IPS-11a (cell line): ENCODE data around the gene PTPRM.
"Not testable (repeated sequence)": the region's sequence is repeated elsewhere in the genome, so short reads cannot be mapped to it uniquely, and the experiment has no call there.

Experiments
- H3K4me3 ChIP-seq: one replicate; pipeline ENCODE4 v1.5.1; 2013; ENCODE audit warnings: low read depth, low read length, control low read depth

Gene PTPRM

DNA sequence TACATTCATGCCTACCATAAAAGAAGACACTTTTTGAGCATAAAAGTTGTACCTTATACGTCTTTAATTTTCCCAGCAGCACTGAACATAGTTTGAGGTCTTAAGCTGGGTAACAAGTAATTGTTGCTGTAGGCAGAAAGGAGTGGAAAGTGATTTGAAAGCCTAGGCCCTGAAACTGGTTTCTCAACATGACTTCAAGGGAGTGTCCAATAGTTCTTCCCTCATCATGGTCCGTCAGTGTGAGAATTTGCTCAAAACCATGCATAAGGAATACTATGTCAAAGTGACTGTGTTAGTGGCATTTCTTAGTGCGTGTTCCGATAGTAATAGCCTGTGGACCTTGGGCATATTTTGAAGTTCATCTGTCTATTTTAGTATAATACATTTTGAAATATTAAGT lies 463.1 kb downstream of the PTPRM start:
- H3K4me3 ChIP-seq: no peak overlapping the region

- H3K4me3 ChIP-seq: no peak overlapping the region
Observed at GRCh38 chr18:8031496-8031895, 464.4 kb downstream of the PTPRM start.

DNA sequence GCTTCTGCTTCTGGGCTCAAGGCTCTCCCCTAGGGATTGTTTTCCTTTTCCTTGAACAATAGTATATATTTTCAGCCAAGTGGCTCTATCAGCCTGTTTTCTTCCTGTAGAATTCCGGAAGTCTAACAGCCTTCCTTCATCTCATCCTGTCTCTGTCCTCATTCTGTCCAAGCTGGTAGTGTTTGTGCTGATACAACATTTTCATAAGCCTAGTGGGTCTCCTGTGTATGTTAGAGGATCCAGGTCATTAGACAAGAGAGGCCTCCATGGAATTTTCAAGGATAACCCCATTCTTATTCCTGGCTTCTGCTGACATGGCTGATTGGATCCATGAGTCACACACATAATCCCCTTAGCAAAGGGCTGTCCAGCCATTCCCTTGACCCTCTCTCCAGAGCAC lies 467.6 kb downstream of the PTPRM start:
- H3K4me3 ChIP-seq: no peak overlapping the region

- no peak overlapping the region for H3K4me3 ChIP-seq
Observed at GRCh38 chr18:8036551-8036950, 469.4 kb downstream of the PTPRM start.

- no peak overlapping the region for H3K4me3 ChIP-seq
Observed at GRCh38 chr18:8037296-8037695, 470.2 kb downstream of the PTPRM start.

- no peak overlapping the region for H3K4me3 ChIP-seq
Observed at GRCh38 chr18:8040021-8040420, 472.9 kb downstream of the PTPRM start.

- no peak overlapping the region for H3K4me3 ChIP-seq
Observed at GRCh38 chr18:8041526-8042111, 474.5 kb downstream of the PTPRM start.

GRCh38 chr18:8044004-8044403 lies 476.9 kb downstream of the PTPRM start:
- no peak overlapping the region for H3K4me3 ChIP-seq

DNA sequence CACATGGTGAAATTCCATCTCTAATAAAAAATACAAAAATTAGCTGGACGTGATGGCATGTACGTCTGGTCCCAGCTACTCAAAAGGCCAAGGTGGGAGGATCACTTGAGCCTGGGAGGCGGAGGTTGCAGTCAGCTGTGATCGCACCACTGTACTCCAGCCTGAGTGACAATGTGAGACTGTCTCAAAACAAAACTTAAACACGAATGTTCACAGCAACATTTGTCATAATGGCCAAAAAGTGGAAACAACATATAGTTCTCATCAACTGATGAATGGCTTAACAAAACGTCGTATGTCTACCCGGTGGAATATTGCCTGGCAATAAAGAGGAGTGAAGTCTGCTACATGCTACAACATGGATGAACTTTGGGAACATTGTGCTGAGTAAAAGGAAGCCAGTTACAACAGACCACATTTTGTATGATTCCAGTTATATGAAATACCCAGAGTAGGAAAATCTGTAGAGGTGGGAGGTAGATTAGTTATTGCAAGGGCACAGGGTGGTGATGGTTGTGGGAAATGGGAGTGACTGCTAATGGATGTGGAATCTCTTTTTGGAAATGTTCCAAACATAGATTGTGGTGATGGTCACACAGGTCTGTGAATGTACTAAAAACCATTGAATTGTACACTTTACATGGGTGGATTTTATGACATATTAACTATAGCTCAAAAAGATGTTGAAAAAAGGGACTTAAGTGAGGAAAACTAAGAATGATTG lies 478.2 kb downstream of the PTPRM start:
- H3K4me3 ChIP-seq: no peak overlapping the region

GRCh38 chr18:8045884-8046281 lies 478.8 kb downstream of the PTPRM start:
- H3K4me3 ChIP-seq: no peak overlapping the region

DNA sequence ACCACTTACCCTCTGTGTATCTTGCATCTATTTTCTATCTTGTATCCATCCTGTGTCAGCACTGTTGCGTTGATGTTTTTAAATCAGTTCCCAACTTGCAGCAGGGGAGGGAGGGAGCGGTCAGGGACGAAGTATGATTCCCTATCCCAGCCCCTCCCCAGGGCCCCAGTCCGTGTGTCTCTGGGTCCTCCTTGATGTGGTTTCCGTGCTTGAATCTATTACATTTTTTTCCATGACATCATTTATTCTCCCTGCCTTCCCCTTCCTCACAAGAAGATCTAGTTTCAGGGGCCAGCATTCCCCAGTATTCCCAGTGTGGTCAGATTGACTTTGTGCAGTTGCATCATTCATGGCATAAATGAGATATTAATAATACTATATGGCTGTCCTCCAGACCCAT lies 479.3 kb downstream of the PTPRM start:
- no peak overlapping the region for H3K4me3 ChIP-seq

DNA sequence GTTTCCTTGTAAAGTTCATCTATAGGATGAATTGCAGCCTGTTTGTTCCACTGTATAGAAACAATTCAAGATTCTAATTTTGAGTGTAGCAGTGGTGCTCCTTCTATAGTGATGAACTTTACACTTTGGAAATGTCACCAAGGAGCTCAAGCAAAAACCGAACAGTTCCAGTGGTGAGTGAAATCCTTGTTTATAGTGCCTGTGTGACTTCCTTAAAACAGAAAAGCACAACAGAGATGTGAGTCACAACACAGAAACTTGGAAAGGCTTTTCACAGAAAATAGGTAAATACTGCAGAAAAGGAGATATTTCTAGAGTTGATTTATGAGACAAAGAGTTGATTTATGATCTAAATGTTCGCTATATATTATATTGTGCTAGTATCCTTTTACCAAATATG lies 482.0 kb downstream of the PTPRM start:
- H3K4me3 ChIP-seq: no peak overlapping the region

- no peak overlapping the region for H3K4me3 ChIP-seq
Observed at GRCh38 chr18:8050616-8051329, 483.7 kb downstream of the PTPRM start.

- no peak overlapping the region for H3K4me3 ChIP-seq
Observed at GRCh38 chr18:8051453-8051852, 484.3 kb downstream of the PTPRM start.

- H3K4me3 ChIP-seq: no peak overlapping the region
Observed at GRCh38 chr18:8052237-8052701, 485.2 kb downstream of the PTPRM start.

GRCh38 chr18:8056723-8057122 lies 489.6 kb downstream of the PTPRM start:
- H3K4me3 ChIP-seq: no peak overlapping the region

DNA sequence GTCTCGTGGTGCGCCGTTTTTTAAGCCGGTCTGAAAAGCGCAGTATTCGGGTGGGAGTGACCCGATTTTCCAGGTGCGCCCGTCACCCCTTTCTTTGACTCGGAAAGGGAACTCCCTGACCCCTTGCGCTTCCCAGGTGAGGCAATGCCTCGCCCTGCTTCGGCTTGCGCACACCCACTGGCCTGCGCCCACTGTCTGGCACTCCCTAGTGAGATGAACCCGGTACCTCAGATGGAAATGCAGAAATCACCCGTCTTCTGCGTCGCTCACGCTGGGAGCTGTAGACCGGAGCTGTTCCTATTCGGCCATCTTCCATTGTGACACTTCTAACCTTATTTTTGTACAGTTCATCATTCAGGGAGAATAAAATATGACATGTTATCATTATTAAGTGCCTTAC lies 496.0 kb downstream of the PTPRM start:
- H3K4me3 ChIP-seq: not testable (repeated sequence)

DNA sequence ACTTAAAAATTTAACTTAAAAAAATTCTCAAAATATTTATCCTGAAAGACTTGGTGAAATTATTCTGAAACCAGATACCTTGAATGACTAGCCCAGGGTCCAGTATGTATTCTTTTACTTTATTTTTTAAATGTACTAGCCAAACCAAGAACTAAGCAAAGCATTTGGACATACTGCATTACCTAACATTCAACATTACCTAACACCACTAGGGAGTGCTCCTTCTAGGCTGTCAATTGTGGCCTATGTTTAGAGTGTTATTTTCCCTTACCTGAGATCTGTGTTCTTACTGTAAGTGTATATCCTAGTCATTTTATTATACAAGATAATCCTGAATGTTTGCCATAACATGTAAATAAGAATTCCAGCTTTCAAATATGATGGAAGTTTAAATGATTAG lies 496.6 kb downstream of the PTPRM start:
- H3K4me3 ChIP-seq: no peak overlapping the region

GRCh38 chr18:8065284-8065683 lies 498.2 kb downstream of the PTPRM start:
- H3K4me3 ChIP-seq: no peak overlapping the region

DNA sequence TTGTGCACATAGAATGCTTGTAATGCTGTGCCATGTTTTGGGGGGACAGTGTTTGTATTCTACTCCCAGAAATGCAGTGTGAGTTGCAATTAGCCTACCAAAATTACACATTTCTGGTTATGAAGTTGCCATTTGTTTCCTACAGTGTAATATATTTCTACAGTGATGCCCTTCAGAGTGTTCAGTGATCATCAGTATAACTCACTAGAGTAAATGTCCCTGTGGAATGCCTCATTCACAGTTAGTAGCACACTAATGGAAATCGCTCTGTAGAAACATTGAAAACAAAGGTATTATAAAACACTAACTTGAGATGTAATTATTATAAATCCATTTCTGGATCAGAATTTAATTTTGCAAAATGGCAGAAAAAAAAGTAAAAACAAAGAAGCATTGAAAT lies 498.7 kb downstream of the PTPRM start:
- no peak overlapping the region for H3K4me3 ChIP-seq

GRCh38 chr18:8069708-8070107 lies 502.6 kb downstream of the PTPRM start:
- no peak overlapping the region for H3K4me3 ChIP-seq

DNA sequence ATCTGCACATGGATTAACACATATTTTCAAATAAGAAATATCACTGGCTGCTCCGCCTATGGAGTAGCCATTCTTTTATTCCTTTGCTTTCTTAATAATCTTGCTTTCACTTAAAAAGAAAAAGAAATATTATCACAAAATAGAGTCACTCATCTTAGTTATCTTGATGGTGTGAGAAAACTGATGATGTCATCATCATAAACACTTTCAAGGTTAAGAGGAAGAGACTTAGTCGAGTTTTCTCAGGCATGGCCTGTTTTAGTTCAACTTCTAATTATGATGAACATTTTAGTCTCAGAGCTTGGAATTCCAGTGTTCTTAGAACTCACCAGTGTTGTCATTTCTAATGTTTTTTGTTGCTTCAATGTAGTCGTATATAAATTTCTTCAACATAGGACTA lies 506.1 kb downstream of the PTPRM start:
- no peak overlapping the region for H3K4me3 ChIP-seq
